ENCODE measurements around the gene PIGL.

PIGL gene

GRCh38 chr17:16251556-16251955 lies 34.5 kb downstream of the PIGL start:
- Histone ChIP-seq H3K4me3 (ENCODE audit: low read length, poor library complexity, severe bottlenecking) (no peak overlapping the region), H3K9me2 (replicated peaks; ENCODE audit: low read depth, low read length) (no peaks in the 10 kb centered on the region), H3K9me3 (ENCODE audit: insufficient read depth, low read depth, low read length) (no peaks in the 10 kb centered on the region), H3F3A (ENCODE audit: low read depth) (no peaks in the 10 kb centered on the region), H3K9ac (ENCODE audit: low read depth, low read length, poor library complexity, severe bottlenecking) (no peak overlapping the region), H3K36me3 (ENCODE audit: insufficient read depth, low read length) (no peaks in the 10 kb centered on the region), H3K4me2 (ENCODE audit: low read depth, low read length, poor library complexity, severe bottlenecking) (no peak overlapping the region), H2AFZ (ENCODE audit: low read length) (no peak overlapping the region), H3K27me3 (ENCODE audit: insufficient read depth, low read length, poor library complexity, severe bottlenecking) (no peaks in the 10 kb centered on the region), H3K79me2 (ENCODE audit: insufficient read depth, low read length) (no peaks in the 10 kb centered on the region), H3K4me1 (ENCODE audit: insufficient read depth, low read length, poor library complexity, severe bottlenecking) (no peaks in the 10 kb centered on the region), H4K20me1 (ENCODE audit: insufficient read depth, low read length, poor library complexity, severe bottlenecking) (no peaks in the 10 kb centered on the region)
- TF ChIP-seq CTCF (conservative IDR thresholded peaks at IDR 0.05; ENCODE audit: low read length) (no peak), EZH2phosphoT487 (IDR thresholded peaks at IDR 0.05; ENCODE audit: borderline replicate concordance) (no peak)

- no peaks in the 10 kb centered on the region; the same call in 1 of the 2 replicates for H3K9me3 ChIP-seq (ENCODE audit: insufficient read depth, low read depth, low read length)
- no peaks in the 10 kb centered on the region for H3K4me1 ChIP-seq (ENCODE audit: insufficient read depth, low read length, poor library complexity, severe bottlenecking)
- no peaks in the 10 kb centered on the region for H3K36me3 ChIP-seq (ENCODE audit: insufficient read depth, low read length)
- H3F3A ChIP-seq (ENCODE audit: low read depth) = no peaks in the 10 kb centered on the region
- TF ChIP-seq EZH2phosphoT487 (IDR thresholded peaks at IDR 0.05; ENCODE audit: borderline replicate concordance) (no peak), CTCF (conservative IDR thresholded peaks at IDR 0.05; ENCODE audit: low read length) (no peak)
- no peak overlapping the region for H2AFZ ChIP-seq (ENCODE audit: low read length)
- H3K27me3 ChIP-seq (ENCODE audit: insufficient read depth, low read length, poor library complexity, severe bottlenecking) = no peaks in the 10 kb centered on the region
- no peak overlapping the region for H3K4me3 ChIP-seq (ENCODE audit: low read length, poor library complexity, severe bottlenecking)
- H3K79me2 ChIP-seq (ENCODE audit: insufficient read depth, low read length) = no peaks in the 10 kb centered on the region
- no peak overlapping the region for H3K9ac ChIP-seq (ENCODE audit: low read depth, low read length, poor library complexity, severe bottlenecking)
- H3K9me2 ChIP-seq (replicated peaks; ENCODE audit: low read depth, low read length) = no peaks in the 10 kb centered on the region
- no peaks in the 10 kb centered on the region for H4K20me1 ChIP-seq (ENCODE audit: insufficient read depth, low read length, poor library complexity, severe bottlenecking)
- H3K4me2 ChIP-seq (ENCODE audit: low read depth, low read length, poor library complexity, severe bottlenecking) = no peak overlapping the region
Observed at GRCh38 chr17:16254773-16255400, 37.9 kb downstream of the PIGL start.

GRCh38 chr17:16255481-16255921 lies 38.5 kb downstream of the PIGL start:
- Histone ChIP-seq H3K4me2 (ENCODE audit: low read depth, low read length, poor library complexity, severe bottlenecking) (no peak overlapping the region), H3K4me1 (ENCODE audit: insufficient read depth, low read length, poor library complexity, severe bottlenecking) (no peaks in the 10 kb centered on the region), H2AFZ (ENCODE audit: low read length) (no peak overlapping the region), H3K36me3 (ENCODE audit: insufficient read depth, low read length) (no peaks in the 10 kb centered on the region), H3F3A (ENCODE audit: low read depth) (no peaks in the 10 kb centered on the region), H3K9ac (ENCODE audit: low read depth, low read length, poor library complexity, severe bottlenecking) (no peak overlapping the region), H3K4me3 (ENCODE audit: low read length, poor library complexity, severe bottlenecking) (no peak overlapping the region), H3K9me2 (replicated peaks; ENCODE audit: low read depth, low read length) (no peaks in the 10 kb centered on the region), H3K27me3 (ENCODE audit: insufficient read depth, low read length, poor library complexity, severe bottlenecking) (no peaks in the 10 kb centered on the region), H3K79me2 (ENCODE audit: insufficient read depth, low read length) (no peaks in the 10 kb centered on the region), H4K20me1 (ENCODE audit: insufficient read depth, low read length, poor library complexity, severe bottlenecking) (no peaks in the 10 kb centered on the region), H3K9me3 (ENCODE audit: insufficient read depth, low read depth, low read length) (peaks cover 2% of the 10 kb centered on the region; the same call in 1 of the 2 replicates)
- no peak for TF ChIP-seq EZH2phosphoT487 (IDR thresholded peaks at IDR 0.05; ENCODE audit: borderline replicate concordance)
- TF ChIP-seq CTCF (conservative IDR thresholded peaks at IDR 0.05; ENCODE audit: low read length) = no peak
